Endothelial cell of umbilical vein (primary cell): Measurements from ENCODE around the gene IDUA. TPM values are rescaled to one million over a fixed set of nuclear protein-coding genes. Genes with fewer than 3 reads are reported as not detected.

Experiments
- BruUV-seq: library from RNA; stranded (reverse); fragments of 400-500 nt; replicated peaks from 2 replicates; lab custom pipeline; 2021; lab: Mats Ljungman, UMichigan
- CTCF ChIA-PET: fragments of 300-600, 350-600 bp; sonication (Branson Sonifier 250); formaldehyde crosslinking; loops from one replicate; lab custom pipeline; 2021; ENCODE audit warnings: antibody characterized with exemption, inconsistent platforms; lab: Charles Lee
- POLR2A ChIA-PET: fragments of 300-600, 350-600 bp; sonication (Branson Sonifier 250); formaldehyde crosslinking; loops from one replicate; lab custom pipeline; 2021; ENCODE audit warnings: antibody characterized with exemption, inconsistent platforms; lab: Charles Lee
- DNase-seq: peaks from one replicate; pipeline ENCODE4 v3.0.0-alpha.2; 2011; ENCODE audit warnings: low read depth, low spot score
- FAIRE-seq: peaks from 2 replicates; lab custom pipeline; 2011; peaks lifted over from hg19 to GRCh38; lab: Jason Lieb, UNC
- H2AFZ ChIP-seq: 2 replicates; pipeline ENCODE4 v1.6.0; 2012; ENCODE audit warnings: low read depth, low read length, control low read depth, inconsistent platforms
- H3K27ac ChIP-seq: 2 replicates; pipeline ENCODE4 v1.5.1; 2011; ENCODE audit warnings: low read depth, mild to moderate bottlenecking, control low read depth, low read length, moderate library complexity; ENCODE audit not compliant: insufficient read depth
- H3K27me3 ChIP-seq, 2 experiments: 2 replicates each; pipeline versions ENCODE4 v1.6.0 to v1.6.1; 2011; ENCODE audit warnings: low read length in 2 of 2, mixed read lengths in 1 of 2; ENCODE audit not compliant: control insufficient read depth in 2 of 2, insufficient read depth in 2 of 2
- H3K36me3 ChIP-seq, 2 experiments: 2 replicates in 1 of 2; 3 replicates in 1 of 2; pipeline ENCODE4 v1.5.1; 2011; ENCODE audit warnings: low read length in 2 of 2, mild to moderate bottlenecking in 1 of 2, moderate library complexity in 1 of 2; ENCODE audit not compliant: control insufficient read depth in 2 of 2, insufficient read depth in 2 of 2; ENCODE audit errors: extremely low read depth in 1 of 2
- H3K4me1 ChIP-seq: 3 replicates; pipeline ENCODE4 v1.5.1; 2011; ENCODE audit warnings: mild to moderate bottlenecking, low read length; ENCODE audit not compliant: control insufficient read depth, insufficient read depth; ENCODE audit errors: extremely low read depth
- H3K4me2 ChIP-seq: 2 replicates; pipeline ENCODE4 v1.6.1; 2011; ENCODE audit warnings: low read length, control low read depth, mixed read lengths; ENCODE audit not compliant: insufficient read depth
- H3K4me3 ChIP-seq, 3 experiments: fragments of 200-600 bp in 1 of 3; sonication (generic), shearing (Covaris generic) in 1 of 3; replicated peaks in 1 of 3; 2 replicates each; pipeline ENCODE4 v1.5.1; 2011 to 2016; ENCODE audit warnings: control low read depth in 3 of 3, low read length in 3 of 3, mild to moderate bottlenecking in 2 of 3, inconsistent platforms in 1 of 3, low read depth in 1 of 3, moderate library complexity in 1 of 3; ENCODE audit not compliant: insufficient read depth in 1 of 3
- H3K79me2 ChIP-seq: 2 replicates; pipeline ENCODE4 v1.6.0; 2012; ENCODE audit warnings: low read length, inconsistent platforms; ENCODE audit not compliant: control insufficient read depth, insufficient read depth
- H3K9ac ChIP-seq: replicated peaks from 2 replicates; pipeline ENCODE3; 2011; ENCODE audit warnings: low read length, control low read depth; ENCODE audit not compliant: insufficient read depth; ENCODE audit errors: extremely low read depth
- H3K9me1 ChIP-seq: replicated peaks from 3 replicates; pipeline ENCODE4 v1.6.0; 2011; ENCODE audit warnings: mild to moderate bottlenecking, low read length; ENCODE audit not compliant: control insufficient read depth, insufficient read depth; ENCODE audit errors: extremely low read depth
- H3K9me3 ChIP-seq: replicated peaks from 2 replicates; pipeline ENCODE4 v1.5.1; 2012; ENCODE audit warnings: low read length, inconsistent platforms; ENCODE audit not compliant: control insufficient read depth, insufficient read depth
- H4K20me1 ChIP-seq: replicated peaks from 2 replicates; pipeline ENCODE3; 2011; ENCODE audit warnings: mild to moderate bottlenecking, low read length; ENCODE audit not compliant: control insufficient read depth, insufficient read depth; ENCODE audit errors: extremely low read depth
- EZH2 ChIP-seq: IDR thresholded peaks from 2 replicates; pipeline ENCODE4 v1.6.1; 2012; ENCODE audit warnings: borderline replicate concordance, low read depth, mild to moderate bottlenecking, moderate library complexity, low read length, inconsistent platforms; ENCODE audit not compliant: severe bottlenecking
- FOS ChIP-seq: IDR thresholded peaks from 2 replicates; pipeline ENCODE4 v1.6.1; 2011; ENCODE audit warnings: mild to moderate bottlenecking, low read length, moderate library complexity, borderline replicate concordance; ENCODE audit not compliant: insufficient read depth
- GATA2 ChIP-seq: IDR thresholded peaks from 2 replicates; pipeline ENCODE4 v1.7.0; 2011; ENCODE audit warnings: low read depth, mild to moderate bottlenecking, moderate library complexity, mixed read lengths, low read length; ENCODE audit not compliant: insufficient read length, insufficient read depth
- MAX ChIP-seq: IDR thresholded peaks from 2 replicates; pipeline ENCODE4 v1.6.1; 2011; ENCODE audit not compliant: insufficient read depth, insufficient read length
- POLR2A ChIP-seq: IDR thresholded peaks from 2 replicates; pipeline ENCODE4 v1.6.1; 2012; ENCODE audit warnings: low read depth, mild to moderate bottlenecking, control low read depth, low read length
- POLR2AphosphoS5 ChIP-seq: IDR thresholded peaks from 2 replicates; pipeline ENCODE4 v1.6.1; 2012; ENCODE audit warnings: low read depth, mild to moderate bottlenecking, control low read depth, low read length, moderate library complexity; ENCODE audit not compliant: insufficient read depth
- dilution Hi-C: fragments of 300-500 bp; cut with MboI; formaldehyde crosslinking; loops from one replicate; pipeline ENCODE4 v1.15.0; 2019; ENCODE audit warnings: low sequenced_read_pairs; ENCODE audit not compliant: extremely low pct_ligation_motif_present
- intact Hi-C: fragments of 100-400 bp; cut with micrococcal nuclease; formaldehyde crosslinking; loops from one replicate; pipeline ENCODE4 v1.10.0; 2022
- polyA plus RNA-seq, 4 experiments: library from polyadenylated mRNA; depleted of rRNA in 3 of 4; stranded (reverse) in 3 of 4; unstranded in 1 of 4; fragments of >200 nt; gene quantifications; 2 replicates each; pipeline versions ENCODE4 v1.2.1 to v1.2.3, GENCODE V29; 2011 to 2012; ENCODE audit warnings: missing spikeins in 1 of 4
- total RNA-seq: library from RNA; stranded (reverse); gene quantifications from 2 replicates; pipeline ENCODE4 v1.2.3, GENCODE V29; 2021

IDUA gene
- total and polyA plus RNA-seq, 2 donors (not counting 3 experiments of a cell fraction or from before 2014, with no cell fraction given) = 19.1 to 34.1 TPM

- no peaks in the 10 kb centered on the region for H3K9me3 ChIP-seq
- H3K36me3 ChIP-seq = peaks cover 0 to 2% of the 10 kb centered on the region in 2 experiments
- no peaks in the 10 kb centered on the region for H3K27me3 ChIP-seq
- no peaks in the 10 kb centered on the region for H4K20me1 ChIP-seq
- CTCF ChIA-PET = no interaction called here
- no peak for DNase-seq
- no peak overlapping the region for H3K27ac ChIP-seq
- POLR2A ChIA-PET = no interaction called here
- intact Hi-C loops (loop anchor here (5.0 kb wide), 1 partner anchor 248 kb away; no protein-coding TSS in a partner anchor), dilution Hi-C loops (no loop called here)
- no peaks in the 10 kb centered on the region for H3K9me1 ChIP-seq
- H3K4me3 ChIP-seq = no peak overlapping the region
- TF ChIP-seq POLR2A = no peak
- no peak for TF ChIP-seq GATA2
- no peak for TF ChIP-seq EZH2
- no peak for TF ChIP-seq MAX
- no peak for TF ChIP-seq FOS
- TF ChIP-seq POLR2AphosphoS5 = no peak
- H3K9ac ChIP-seq = no peak overlapping the region
- FAIRE-seq = no peak
- H3K79me2 ChIP-seq = no peaks in the 10 kb centered on the region
- no peak overlapping the region for H3K4me2 ChIP-seq
- no TSS peak for BruUV-seq
- no peak overlapping the region for H2AFZ ChIP-seq
- peaks cover 16% of the 10 kb centered on the region for H3K4me1 ChIP-seq
These were observed 3.1 kb downstream of the IDUA start for GRCh38 chr4:989722-990471.

- no TSS peak for BruUV-seq
- dilution Hi-C loops (no loop called here), intact Hi-C loops (no loop called here)
- DNase-seq (no peak), FAIRE-seq (no peak)
- H3K4me1 ChIP-seq = peaks cover 10% of the 10 kb centered on the region
- TF ChIP-seq MAX = no peak
- POLR2A ChIA-PET = no interaction called here
- CTCF ChIA-PET = no interaction called here
- H3K4me3 ChIP-seq = no peak overlapping the region
- H3K79me2 ChIP-seq = no peaks in the 10 kb centered on the region
- no peak overlapping the region for H3K27ac ChIP-seq
- no peaks in the 10 kb centered on the region for H3K9me3 ChIP-seq
- H2AFZ ChIP-seq = no peak overlapping the region
- no peaks in the 10 kb centered on the region for H3K27me3 ChIP-seq
- H3K9me1 ChIP-seq = no peaks in the 10 kb centered on the region
- H3K36me3 ChIP-seq = peaks cover 0 to 2% of the 10 kb centered on the region in 2 experiments
- H4K20me1 ChIP-seq = no peaks in the 10 kb centered on the region
- no peak overlapping the region for H3K4me2 ChIP-seq
- H3K9ac ChIP-seq = no peak overlapping the region
These were observed 4.0 kb downstream of the IDUA start for GRCh38 chr4:990746-991367.
